Lower leg skin (tissue), 4 donors: ENCODE results near the gene WDR27. TPM values are rescaled to one million over a fixed set of nuclear protein-coding genes. Genes with fewer than 3 reads are reported as not detected.

Experiments
- DNase-seq, 2 donors: peaks; one replicate each; pipeline ENCODE4 v3.0.0-alpha.2; 2019; ENCODE audit warnings: low spot score in 2 of 2
- H3K4me3 ChIP-seq: fragments of 200-600 bp; sonication (generic); 2 replicates; pipeline ENCODE4 v1.5.1; 2017; ENCODE audit warnings: mild to moderate bottlenecking, low read depth; ENCODE audit not compliant: poor library complexity, severe bottlenecking
- POLR2A ChIP-seq, 2 donors: fragments of 450-650 bp; IDR thresholded peaks; one replicate each; pipeline ENCODE4 v1.6.1; 2016 to 2017; ENCODE audit warnings: antibody characterized with exemption in 2 of 2, mild to moderate bottlenecking in 1 of 2, moderate library complexity in 1 of 2
- WGBS, 2 donors: methylation state at CpG; one replicate each; pipeline ENCODE4 v1.1.5; 2018; 5-methylcytosine and 5-hydroxymethylcytosine counted together
- intact Hi-C: fragments of 100-400 bp; cut with DNase I; formaldehyde crosslinking; loops from one replicate; pipeline ENCODE4 v1.15.0; 2023; ENCODE audit warnings: low total_unique reads
- total RNA-seq, 4 donors: library from RNA; depleted of rRNA; stranded (reverse); fragments of >200 nt; gene quantifications; one replicate each; pipeline ENCODE4 v1.1.0, GENCODE V29; 2016
- TF ChIP-seq, protein P1 (sequence below), 3 donors: fragments of 450-650 bp; IDR thresholded peaks; one replicate each; pipeline ENCODE4 v1.5.1; 2016; ENCODE audit warnings: antibody characterized with exemption in 3 of 3, mild to moderate bottlenecking in 3 of 3, moderate library complexity in 2 of 3

WDR27 gene
- total RNA-seq, 4 donors from 2014 or later = 15.7 to 40.0 (median 19.5) TPM

DNA sequence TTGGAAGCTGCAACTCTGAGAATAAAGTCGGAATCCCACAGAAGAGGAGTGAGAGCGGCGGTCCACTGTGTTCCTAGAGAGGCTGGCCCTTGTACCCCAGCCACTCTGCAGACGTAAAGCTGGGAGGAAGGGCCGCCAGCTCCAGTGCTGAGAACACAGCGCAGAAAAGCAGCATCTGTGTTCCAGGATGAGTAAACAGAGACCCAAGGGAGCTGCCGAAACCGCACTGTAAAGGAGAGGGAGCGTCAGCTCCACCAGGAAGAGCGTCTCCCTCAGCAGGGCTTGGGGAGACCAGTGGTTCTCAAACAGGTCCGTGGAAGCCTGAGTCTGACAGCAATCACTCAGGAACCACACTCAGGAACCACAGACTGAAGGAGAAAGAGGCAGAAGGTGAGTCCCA is 134.0 kb downstream of the WDR27 start:
- peak; percentile 10 to 28 for DNase-seq
- TF ChIP-seq, protein P1, sequence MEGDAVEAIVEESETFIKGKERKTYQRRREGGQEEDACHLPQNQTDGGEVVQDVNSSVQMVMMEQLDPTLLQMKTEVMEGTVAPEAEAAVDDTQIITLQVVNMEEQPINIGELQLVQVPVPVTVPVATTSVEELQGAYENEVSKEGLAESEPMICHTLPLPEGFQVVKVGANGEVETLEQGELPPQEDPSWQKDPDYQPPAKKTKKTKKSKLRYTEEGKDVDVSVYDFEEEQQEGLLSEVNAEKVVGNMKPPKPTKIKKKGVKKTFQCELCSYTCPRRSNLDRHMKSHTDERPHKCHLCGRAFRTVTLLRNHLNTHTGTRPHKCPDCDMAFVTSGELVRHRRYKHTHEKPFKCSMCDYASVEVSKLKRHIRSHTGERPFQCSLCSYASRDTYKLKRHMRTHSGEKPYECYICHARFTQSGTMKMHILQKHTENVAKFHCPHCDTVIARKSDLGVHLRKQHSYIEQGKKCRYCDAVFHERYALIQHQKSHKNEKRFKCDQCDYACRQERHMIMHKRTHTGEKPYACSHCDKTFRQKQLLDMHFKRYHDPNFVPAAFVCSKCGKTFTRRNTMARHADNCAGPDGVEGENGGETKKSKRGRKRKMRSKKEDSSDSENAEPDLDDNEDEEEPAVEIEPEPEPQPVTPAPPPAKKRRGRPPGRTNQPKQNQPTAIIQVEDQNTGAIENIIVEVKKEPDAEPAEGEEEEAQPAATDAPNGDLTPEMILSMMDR (IDR thresholded peaks at IDR 0.05) = no peak
- no peak for TF ChIP-seq POLR2A (IDR thresholded peaks at IDR 0.05)
- WGBS, 2 donors = 90 to 93% methylated on average over 11 of the region's 11 CpGs
- no peak overlapping the region for H3K4me3 ChIP-seq
- intact Hi-C loops = no loop called here

DNA sequence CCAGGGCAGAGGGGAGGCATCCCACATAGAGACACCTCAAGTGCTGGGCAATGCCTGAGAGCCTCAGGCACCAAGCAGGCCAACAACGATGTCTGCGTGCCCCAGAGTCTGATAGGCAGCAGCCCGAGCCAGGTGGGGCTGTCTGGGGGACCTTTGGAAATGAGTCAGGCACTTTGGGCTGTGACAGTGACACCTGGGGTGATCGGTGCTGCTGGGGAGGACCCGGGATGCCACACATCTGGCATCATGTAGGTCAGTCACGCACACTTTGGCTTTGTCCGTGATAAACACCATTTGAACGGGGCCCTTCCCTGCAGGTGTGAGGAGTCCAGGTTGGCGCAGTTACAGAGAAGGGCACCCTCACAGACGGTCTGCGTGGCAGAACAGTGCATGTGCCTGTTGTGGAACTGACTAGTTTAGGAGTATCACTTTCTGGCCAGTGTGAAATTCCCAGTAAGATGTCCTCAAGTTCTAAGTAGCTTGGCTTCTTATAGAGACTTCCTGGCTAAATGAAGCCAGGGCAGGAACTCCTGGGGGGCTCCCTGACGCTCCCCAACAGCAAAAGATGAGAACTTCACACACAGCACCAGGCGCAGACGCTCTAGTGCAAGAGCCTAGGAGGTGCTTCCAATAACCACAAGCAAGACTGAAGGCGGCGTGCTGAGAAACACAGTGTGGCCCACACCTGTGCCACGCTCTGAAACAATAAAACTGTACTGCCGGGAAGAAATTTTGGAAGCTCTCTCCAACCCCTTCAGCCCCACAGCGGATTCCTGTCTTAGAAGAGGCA is 134.7 kb downstream of the WDR27 start:
- intact Hi-C loops = no loop called here
- TF ChIP-seq POLR2A (IDR thresholded peaks at IDR 0.05) = no peak
- TF ChIP-seq, protein P1 (IDR thresholded peaks at IDR 0.05) = no peak
- 88 to 96% methylated on average over 18 to 19 of the region's 19 CpGs for WGBS, 2 donors
- no peak overlapping the region for H3K4me3 ChIP-seq
- peak; percentile 10 to 76 for DNase-seq

DNA sequence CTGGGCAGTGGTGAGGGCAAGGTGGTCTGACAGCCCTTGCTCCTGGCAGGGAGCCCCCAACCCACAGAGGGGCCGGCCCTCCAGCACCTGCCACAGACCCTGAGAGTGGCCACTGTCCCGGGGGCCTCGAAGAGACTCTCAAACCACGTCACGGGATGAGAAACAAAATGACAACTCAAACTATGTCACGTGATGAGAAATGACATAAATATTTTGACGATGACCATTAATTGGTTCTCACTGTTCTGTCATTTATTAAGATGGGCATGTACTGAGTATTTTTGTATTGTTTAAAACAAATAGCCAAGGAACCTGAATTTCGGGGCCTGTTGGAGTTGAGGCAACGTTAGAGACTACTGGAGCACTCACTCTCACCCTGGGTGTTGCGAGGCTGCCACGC is 135.5 kb downstream of the WDR27 start:
- DNase-seq = peak; percentile 4 to 53
- 79 to 88% methylated on average over 11 of the region's 11 CpGs for WGBS, 2 donors
- H3K4me3 ChIP-seq = no peak overlapping the region
- TF ChIP-seq, protein P1 (IDR thresholded peaks at IDR 0.05) = no peak
- TF ChIP-seq POLR2A (IDR thresholded peaks at IDR 0.05) = no peak
- intact Hi-C loops = no loop called here

DNA sequence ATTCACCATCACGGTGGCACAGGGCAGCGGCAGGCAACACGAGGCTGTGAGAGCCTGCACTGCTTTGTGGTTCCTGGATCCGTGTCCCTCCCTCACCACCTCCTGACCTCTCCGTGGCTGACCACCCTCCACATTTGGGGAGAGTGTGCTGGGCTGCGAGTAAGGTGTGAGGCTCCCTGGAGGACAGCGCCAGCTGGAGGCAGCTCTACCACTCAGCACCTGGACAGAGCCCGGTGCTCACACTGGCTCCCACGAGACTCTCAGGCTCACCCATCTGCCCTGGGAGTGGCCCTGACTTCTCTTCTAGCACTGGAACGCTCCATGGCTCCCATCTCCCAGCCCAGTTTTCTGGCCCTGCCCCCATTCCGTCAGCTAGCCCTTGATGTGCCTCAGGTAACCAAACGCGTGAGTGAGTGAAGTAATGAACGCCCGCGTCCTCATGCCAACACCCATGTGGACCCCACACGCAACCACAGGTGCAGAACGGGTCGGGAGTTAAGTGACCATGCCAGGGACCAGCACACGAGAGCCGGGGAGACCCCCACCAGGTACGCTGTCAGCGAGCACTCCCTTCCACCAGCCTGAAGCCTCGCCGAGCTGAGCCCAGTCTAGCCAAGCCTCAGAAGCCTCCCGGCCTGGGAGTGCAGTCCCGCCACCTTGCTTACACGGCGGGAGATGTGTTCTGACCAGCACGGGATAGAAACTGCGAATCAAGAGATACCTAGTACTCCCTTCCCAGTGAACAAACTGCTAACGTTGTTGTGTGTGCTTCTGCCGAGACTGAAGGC is 137.2 kb downstream of the WDR27 start:
- no peak for TF ChIP-seq POLR2A (IDR thresholded peaks at IDR 0.05)
- TF ChIP-seq, protein P1 (IDR thresholded peaks at IDR 0.05) = no peak
- intact Hi-C loops = no loop called here
- H3K4me3 ChIP-seq = no peak overlapping the region
- peak; percentile 6 to 76 for DNase-seq
- WGBS, 2 donors = 90 to 93% methylated on average over 32 to 33 of the region's 33 CpGs

DNA sequence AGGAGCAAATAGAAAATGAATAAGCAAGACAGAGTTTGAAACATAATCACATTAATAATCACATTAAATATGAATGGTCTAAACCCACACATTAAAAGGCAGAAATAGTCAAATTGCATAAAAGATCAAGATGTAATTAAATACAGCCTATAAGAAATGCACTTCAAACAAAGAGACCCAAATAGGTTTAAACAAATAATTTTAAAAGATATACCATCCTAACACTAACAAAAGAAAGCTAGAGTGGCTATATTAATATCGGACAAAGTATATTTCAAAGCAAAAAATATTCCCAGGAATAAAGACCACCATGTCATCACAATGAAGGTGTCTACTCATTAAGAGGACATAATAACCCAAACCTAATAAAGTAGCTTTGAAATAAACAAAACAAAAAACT is 140.2 kb downstream of the WDR27 start:
- WGBS, 2 donors = 96 to 100% methylated on average over 1 of the region's 1 CpG
- TF ChIP-seq, protein P1 (IDR thresholded peaks at IDR 0.05) = no peak
- no peak for TF ChIP-seq POLR2A (IDR thresholded peaks at IDR 0.05)
- intact Hi-C loops = no loop called here

More for the DNA sequence above, 140.2 kb downstream of the WDR27 start:
- no peak for DNase-seq
- H3K4me3 ChIP-seq = no peak overlapping the region
